ENCODE data around the gene VPS13D.

- TF ChIP-seq CTCF (IDR thresholded peaks at IDR 0.05) (no peak), POLR2A (IDR thresholded peaks at IDR 0.05) (no peak)
These were observed 26.4 kb upstream of the VPS13D start for GRCh38 chr1:12203216-12204007.

Data from thyroid gland (tissue), 4 donors.